Stimulated activated CD8-positive, alpha-beta memory T cell treated with anti-CD3 and anti-CD28 coated beads, Interleukin-12 subunit alpha, Interleukin-12 subunit beta, amount 100 ng/mL, for 24 hours (primary cell): ENCODE data around the gene ARHGAP44.

Experiments
- DNase-seq: peaks from one replicate; pipeline ENCODE4 v3.0.0-alpha.2; 2020; ENCODE audit errors: extremely low read depth

Gene ARHGAP44, protein sequence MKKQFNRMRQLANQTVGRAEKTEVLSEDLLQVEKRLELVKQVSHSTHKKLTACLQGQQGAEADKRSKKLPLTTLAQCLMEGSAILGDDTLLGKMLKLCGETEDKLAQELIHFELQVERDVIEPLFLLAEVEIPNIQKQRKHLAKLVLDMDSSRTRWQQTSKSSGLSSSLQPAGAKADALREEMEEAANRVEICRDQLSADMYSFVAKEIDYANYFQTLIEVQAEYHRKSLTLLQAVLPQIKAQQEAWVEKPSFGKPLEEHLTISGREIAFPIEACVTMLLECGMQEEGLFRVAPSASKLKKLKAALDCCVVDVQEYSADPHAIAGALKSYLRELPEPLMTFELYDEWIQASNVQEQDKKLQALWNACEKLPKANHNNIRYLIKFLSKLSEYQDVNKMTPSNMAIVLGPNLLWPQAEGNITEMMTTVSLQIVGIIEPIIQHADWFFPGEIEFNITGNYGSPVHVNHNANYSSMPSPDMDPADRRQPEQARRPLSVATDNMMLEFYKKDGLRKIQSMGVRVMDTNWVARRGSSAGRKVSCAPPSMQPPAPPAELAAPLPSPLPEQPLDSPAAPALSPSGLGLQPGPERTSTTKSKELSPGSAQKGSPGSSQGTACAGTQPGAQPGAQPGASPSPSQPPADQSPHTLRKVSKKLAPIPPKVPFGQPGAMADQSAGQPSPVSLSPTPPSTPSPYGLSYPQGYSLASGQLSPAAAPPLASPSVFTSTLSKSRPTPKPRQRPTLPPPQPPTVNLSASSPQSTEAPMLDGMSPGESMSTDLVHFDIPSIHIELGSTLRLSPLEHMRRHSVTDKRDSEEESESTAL

DNA sequence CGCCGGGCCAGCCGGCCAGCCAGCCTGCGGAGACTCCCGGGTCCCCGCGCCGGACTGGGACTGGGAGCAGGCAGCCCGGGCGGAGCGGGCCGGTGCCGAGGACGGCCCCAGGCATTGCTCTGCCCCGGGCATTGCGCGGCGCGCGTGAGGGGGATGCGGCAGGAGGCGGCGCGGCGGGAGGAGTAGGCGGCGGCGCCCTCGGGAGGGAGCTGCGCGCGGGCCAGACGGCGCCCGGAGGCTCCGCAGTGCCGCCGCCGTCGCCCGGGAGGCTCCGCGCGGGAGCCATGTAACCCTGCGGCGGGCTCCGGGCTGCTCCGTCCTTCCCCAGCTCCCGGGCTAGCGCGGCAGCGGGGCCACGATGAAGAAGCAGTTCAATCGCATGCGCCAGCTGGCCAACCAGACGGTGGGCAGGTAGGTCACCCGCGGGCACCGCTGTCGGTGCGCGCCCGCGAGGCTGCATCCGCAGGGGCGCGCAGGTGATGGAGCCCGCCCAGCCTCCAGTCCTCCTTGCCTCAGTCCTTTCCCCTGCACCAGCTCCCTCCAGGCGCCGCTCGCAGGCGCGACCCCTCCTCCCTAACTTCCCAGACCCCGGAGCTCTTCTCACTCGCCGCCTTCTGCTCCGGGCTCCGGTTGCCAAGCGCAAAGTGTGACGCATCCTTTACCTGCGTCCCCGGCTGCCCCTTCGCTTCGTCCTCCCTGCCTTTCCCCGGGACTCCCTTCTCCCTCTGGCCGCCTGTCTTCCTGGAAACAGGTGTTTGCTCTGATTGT is at the start of gene ARHGAP44:
Gene ARHGAP44 (plus strand): TSS at position 18 of the 768 bp plus-strand sequence. CDS start 341 bp downstream, at position 359.
- no peak for DNase-seq

DNA sequence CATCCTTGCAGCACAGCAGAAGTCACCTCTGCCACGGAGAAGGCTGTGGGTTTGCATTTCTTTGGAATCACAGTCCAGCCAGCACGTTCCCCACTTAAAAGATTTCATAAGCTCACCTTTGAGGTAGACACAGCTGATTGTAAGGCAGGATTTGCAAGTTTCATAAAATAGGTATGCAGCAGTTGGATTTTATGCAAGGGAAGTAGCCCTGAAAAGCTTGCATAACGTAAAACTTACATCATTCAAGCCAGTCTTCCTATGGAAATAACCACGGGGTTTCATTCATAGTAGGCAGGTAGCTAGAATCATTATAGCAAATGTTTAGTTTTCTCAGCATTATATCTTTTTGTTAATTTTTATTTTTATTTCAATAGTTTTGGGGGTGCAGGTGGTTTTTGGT is 49.8 kb upstream of the ARHGAP44 start:
- no peak for DNase-seq

- DNase-seq: no peak
Measured at GRCh38 chr17:12743046-12743445, 46.3 kb upstream of the ARHGAP44 start.

- DNase-seq: no peak
Measured at GRCh38 chr17:12744298-12744697, 45.0 kb upstream of the ARHGAP44 start.

DNA sequence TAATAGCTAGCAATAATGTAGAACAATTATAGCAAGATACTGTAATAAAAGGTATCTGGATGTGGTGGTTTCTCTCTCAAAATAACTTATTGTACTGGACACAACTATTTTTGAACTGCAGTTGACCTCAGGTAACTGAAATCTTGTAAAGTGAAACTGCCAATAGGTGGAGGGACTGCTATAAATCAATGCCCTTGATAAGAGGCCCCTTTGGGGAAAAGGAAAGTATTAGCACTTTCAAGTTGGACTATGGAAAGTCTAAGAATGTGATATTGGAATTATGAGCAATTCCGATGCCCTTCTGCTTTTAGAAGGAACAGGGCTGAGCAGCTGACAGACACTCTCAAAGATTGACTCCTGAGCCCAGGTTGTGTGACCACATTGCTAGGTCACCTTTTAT is 44.5 kb upstream of the ARHGAP44 start:
- no peak for DNase-seq

DNA sequence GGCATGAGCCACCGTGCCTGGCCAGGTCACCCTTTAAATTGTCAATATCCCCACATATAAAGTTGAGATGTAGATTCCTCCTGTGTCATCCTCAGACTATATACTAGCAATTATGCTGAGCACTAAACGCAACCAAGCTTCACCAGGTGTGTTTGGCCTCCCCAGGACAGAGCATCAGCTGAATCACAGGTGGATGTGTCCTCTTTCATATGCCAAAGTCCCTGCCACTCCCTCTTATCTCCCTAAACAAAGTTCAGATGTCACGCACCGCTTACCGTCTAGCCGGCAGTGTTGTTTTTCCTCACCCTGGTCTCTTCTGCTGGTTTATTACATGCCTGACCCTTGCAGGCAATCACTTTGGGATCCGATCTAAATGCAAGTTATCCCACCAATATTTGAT is 43.8 kb upstream of the ARHGAP44 start:
- DNase-seq: no peak

- no peak for DNase-seq
Measured at GRCh38 chr17:12756786-12757185, 32.5 kb upstream of the ARHGAP44 start.

DNA sequence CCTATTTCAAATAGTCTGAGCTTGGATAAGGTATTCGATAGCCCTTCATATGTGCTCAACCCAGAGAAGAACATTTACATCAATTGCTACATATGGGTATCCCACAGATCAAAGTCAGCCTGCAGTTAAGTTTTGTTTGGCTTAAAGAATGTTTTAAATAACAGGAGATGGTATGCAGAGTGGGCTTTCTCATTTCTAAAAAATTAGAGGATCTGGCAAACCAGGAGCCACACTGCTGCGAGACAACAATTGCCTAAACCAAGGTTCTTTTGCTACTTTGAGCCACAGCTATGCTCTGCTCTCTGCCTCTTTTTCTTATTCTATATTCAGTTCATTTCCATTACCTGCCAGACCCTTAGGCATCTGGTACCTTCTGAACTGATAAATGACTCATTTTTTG is 30.2 kb upstream of the ARHGAP44 start:
- DNase-seq: no peak

- DNase-seq: no peak
Measured at GRCh38 chr17:12765548-12765947, 23.8 kb upstream of the ARHGAP44 start.

GRCh38 chr17:12768255-12768654 is 21.0 kb upstream of the ARHGAP44 start:
- DNase-seq: no peak

- no peak for DNase-seq
Measured at GRCh38 chr17:12769981-12770380, 19.3 kb upstream of the ARHGAP44 start.

DNA sequence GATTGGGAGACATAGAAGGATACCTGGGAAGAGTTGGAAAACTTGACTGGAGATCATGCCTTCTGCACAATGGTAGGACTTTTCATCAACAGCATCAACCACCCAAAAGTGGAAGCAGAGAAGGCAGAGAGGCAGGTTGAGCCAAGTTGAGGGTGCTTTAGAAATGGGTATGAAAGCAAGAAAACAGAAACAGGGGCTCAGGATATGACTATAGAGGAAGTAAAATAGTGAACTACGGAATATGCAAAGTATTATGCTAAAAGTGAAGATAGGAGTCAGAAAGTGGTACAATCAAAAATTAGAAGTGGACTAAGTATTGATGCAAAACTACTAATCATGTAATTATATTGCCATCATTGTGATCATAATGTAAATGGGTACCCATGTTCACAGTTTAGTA is 16.1 kb upstream of the ARHGAP44 start:
- no peak for DNase-seq

DNA sequence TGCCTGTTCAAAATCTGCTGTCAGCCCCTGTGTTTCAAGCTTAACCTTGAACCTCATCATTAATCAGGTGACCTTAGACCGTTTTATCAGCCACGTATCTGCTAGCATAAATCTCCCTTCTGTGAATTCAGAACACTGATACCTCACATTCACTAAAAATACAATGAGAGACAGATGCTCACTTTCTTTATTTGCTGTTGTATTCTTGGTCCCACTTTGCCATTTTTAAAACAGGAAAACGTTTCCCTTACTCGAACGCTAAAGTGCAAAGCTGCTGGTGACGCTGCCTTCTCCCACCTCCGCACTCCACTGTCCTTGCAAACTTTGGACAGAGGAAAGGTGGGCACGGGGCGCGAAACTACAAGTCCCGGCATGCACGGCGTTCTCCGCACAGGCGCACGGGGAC is 220 bp upstream of the ARHGAP44 start:
- no peak for DNase-seq

- no peak for DNase-seq
Measured at GRCh38 chr17:12790249-12791106, 1.2 kb downstream of the ARHGAP44 start.

GRCh38 chr17:12794919-12795532 is 5.7 kb downstream of the ARHGAP44 start:
- no peak for DNase-seq

DNA sequence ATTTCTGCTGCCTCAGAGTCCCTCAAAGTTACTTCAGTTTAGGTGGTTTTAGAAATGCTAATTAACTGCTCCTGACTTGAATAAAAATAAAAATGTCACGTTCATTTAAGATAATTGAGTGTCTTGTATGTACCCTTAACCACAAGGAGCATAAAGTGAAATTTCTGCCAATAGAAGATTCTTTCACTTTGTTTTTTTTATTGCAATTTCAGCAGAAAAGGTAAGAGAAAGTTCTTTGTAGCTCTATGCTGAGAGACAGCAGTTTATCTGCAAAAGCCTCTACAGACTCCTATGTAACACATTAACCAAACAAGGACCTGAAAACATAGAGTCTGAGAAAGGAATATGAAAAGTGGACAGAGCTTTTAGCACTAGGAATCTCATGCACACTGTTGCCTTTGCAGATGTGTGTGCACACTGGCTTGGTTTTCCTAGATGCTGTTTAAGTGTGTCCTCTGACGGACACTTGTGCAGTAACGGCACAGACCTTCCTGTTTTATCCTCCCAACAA is 11.6 kb downstream of the ARHGAP44 start:
- DNase-seq: no peak

DNA sequence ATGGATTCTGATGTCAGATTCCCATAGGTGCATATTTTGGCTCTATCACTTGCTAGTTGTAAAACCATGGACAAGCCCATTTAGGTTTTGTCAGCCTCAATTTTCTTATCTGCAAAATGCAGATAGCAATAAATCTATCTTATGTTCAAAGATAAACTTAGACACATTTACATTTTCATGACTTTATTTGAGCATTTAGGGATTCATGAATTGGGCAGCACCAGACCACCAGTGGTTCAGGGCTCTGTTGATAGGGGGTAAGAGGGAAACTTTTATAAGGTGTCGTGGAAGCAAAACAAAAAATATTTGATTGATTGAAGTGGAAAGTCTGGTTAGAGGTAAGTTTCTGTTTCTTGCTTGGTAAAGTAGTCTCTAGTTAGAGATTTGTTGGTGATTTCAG is 17.3 kb downstream of the ARHGAP44 start:
- no peak for DNase-seq

DNA sequence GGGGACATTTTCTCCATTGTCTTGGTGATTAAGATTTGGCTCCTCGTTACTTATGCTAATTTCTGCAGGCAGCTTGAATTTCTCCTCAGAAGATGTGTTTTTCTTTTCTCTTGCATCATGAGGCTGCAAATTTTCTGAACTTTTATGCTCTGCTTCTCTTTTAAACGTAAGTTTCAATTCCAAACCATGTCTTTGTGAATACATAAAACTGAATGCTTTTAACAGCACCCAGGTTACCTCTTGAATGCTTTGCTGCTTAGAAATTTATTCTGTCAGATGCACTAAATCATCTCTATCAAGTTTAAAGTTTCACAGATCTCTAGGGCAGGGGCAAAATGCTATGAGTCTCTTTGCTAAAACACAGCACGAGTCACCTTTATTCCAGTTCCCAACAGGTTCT is 19.4 kb downstream of the ARHGAP44 start:
- no peak for DNase-seq

DNA sequence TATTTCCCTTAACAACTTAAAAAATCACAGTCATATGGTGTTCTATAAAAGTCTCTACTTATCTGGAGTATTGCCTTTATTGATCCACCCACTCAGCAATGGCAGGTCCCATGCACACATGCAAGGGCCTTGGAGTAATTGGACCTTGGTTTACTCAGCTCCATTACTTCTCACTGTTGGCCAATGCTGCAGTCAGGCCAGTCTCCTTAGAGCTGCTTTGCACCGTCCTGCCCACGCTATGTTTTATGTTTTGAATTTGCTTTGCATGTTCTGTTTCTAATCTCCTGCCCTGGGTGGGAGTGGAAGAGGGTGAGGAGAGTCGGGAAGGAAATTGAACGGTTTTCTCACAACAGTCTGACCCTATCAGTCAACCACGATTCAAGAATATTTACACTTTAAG is 23.6 kb downstream of the ARHGAP44 start:
- no peak for DNase-seq

DNA sequence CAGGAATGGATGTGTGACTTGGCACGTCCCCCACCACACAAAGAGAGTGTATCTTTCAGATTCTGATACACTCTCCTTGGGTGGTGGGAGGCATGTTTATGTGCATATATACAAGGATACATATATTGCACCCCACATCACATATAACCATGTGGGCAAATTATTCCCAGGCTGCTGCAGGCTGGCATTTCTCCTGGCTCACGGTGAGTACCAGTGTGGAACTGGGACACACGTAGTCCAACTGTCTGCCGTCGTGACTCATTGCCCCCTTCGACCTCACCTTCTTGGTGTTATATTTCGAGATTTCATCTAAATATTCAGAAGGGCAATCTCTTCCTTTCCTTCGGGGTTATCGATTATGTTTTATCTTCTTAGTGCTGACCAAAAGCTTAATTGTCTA is 24.4 kb downstream of the ARHGAP44 start:
- no peak for DNase-seq

- no peak for DNase-seq
Measured at GRCh38 chr17:12814718-12815117, 25.4 kb downstream of the ARHGAP44 start.
